MM.1S (cell line): Measurements from ENCODE around the gene ZNF575.

Experiments used
- EZH2phosphoT487 ChIP-seq: fragments of 300-600 bp; sonication (generic); IDR thresholded peaks from 2 replicates; pipeline ENCODE4 v1.6.1; 2018; ENCODE audit warnings: antibody characterized with exemption, low read length
- TF ChIP-seq, protein P1 (sequence below): fragments of 300-600 bp; sonication (generic); IDR thresholded peaks from 2 replicates; pipeline ENCODE4 v1.5.1; 2016; ENCODE audit warnings: antibody characterized with exemption, low read length, mixed read lengths

DNA sequence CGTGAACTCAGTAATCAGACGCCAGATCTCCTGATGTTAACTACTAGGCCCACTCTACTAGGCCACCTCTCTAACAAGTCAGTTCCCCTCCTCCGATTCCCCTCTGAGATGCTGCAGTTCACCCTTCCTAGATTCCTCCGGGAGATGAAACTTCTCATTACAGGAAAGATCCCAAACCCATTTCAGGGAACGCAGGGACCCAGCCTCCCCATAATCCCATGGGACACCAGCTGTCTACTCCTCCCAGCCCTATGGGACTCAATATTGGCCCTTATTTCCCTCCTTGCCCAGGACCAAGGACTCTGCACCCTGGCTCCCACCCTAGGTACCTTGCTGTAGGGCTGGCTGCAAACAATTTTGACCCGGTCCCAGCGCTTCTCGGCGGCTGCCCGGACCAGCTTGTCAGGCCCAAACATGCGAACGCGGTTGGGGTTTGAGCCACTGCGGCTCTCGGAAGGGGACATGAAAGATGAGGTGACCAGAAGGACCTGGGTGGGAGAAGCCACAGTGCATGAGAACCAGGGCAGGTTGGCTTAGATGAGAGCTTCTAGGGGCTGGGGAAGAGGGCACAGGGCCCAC lies 21.4 kb downstream of the ZNF575 start:
- TF ChIP-seq, protein P1, sequence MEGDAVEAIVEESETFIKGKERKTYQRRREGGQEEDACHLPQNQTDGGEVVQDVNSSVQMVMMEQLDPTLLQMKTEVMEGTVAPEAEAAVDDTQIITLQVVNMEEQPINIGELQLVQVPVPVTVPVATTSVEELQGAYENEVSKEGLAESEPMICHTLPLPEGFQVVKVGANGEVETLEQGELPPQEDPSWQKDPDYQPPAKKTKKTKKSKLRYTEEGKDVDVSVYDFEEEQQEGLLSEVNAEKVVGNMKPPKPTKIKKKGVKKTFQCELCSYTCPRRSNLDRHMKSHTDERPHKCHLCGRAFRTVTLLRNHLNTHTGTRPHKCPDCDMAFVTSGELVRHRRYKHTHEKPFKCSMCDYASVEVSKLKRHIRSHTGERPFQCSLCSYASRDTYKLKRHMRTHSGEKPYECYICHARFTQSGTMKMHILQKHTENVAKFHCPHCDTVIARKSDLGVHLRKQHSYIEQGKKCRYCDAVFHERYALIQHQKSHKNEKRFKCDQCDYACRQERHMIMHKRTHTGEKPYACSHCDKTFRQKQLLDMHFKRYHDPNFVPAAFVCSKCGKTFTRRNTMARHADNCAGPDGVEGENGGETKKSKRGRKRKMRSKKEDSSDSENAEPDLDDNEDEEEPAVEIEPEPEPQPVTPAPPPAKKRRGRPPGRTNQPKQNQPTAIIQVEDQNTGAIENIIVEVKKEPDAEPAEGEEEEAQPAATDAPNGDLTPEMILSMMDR, result no peak
- TF ChIP-seq EZH2phosphoT487, result no peak
